Muscle layer of colon (tissue), 2 donors: ENCODE results near the gene NAA40.
A peak's percentile ranks its signal among the peaks of the same experiment; 100 is the strongest.

Experiments
- H3K27ac ChIP-seq: one replicate; pipeline ENCODE4 v1.7.0; 2013; ENCODE audit warnings: low read depth, mild to moderate bottlenecking, low read length, moderate library complexity
- H3K27me3 ChIP-seq, 2 donors: one replicate each; pipeline ENCODE4 v1.7.0; 2013; ENCODE audit warnings: low read length in 2 of 2, mild to moderate bottlenecking in 2 of 2; ENCODE audit not compliant: insufficient read depth in 2 of 2, control insufficient read depth in 1 of 2
- H3K36me3 ChIP-seq: one replicate; pipeline ENCODE4 v1.7.0; 2013; ENCODE audit warnings: mild to moderate bottlenecking, low read length; ENCODE audit not compliant: insufficient read depth
- H3K4me1 ChIP-seq: one replicate; pipeline ENCODE4 v1.7.0; 2013; ENCODE audit warnings: mild to moderate bottlenecking, low read length; ENCODE audit not compliant: insufficient read depth
- H3K4me3 ChIP-seq, 2 donors: one replicate each; pipeline ENCODE4 v1.7.0; 2013; ENCODE audit warnings: low read length in 2 of 2, low read depth in 1 of 2, mild to moderate bottlenecking in 1 of 2, moderate library complexity in 1 of 2
- H3K9ac ChIP-seq: one replicate; pipeline ENCODE4 v1.7.0; 2013; ENCODE audit warnings: low read length
- H3K9me3 ChIP-seq: one replicate; pipeline ENCODE4 v1.7.0; 2013; ENCODE audit warnings: mild to moderate bottlenecking, low read length
- donor health status: abdominal sarcoma.
- donor health status: Adenocarcinoma of cecum.

NAA40 gene

GRCh38 chr11:63920939-63921417 is 17.8 kb upstream of the NAA40 start:
- Histone ChIP-seq H3K9me3 (no peaks in the 10 kb centered on the region), H3K4me3 (no peak overlapping the region), H3K36me3 (no peaks in the 10 kb centered on the region), H3K27me3 (no peaks in the 10 kb centered on the region), H3K4me1 (peaks cover 33% of the 10 kb centered on the region), H3K27ac (no peak overlapping the region), H3K9ac (no peak overlapping the region)

- Histone ChIP-seq H3K9ac (no peak overlapping the region), H3K27me3 (no peaks in the 10 kb centered on the region), H3K9me3 (no peaks in the 10 kb centered on the region), H3K4me3 (no peak overlapping the region), H3K4me1 (peaks cover 25% of the 10 kb centered on the region), H3K36me3 (no peaks in the 10 kb centered on the region), H3K27ac (no peak overlapping the region)
Observed at GRCh38 chr11:63922673-63923192, 16.1 kb upstream of the NAA40 start.

GRCh38 chr11:63923319-63923718 is 15.5 kb upstream of the NAA40 start:
- no peaks in the 10 kb centered on the region for H3K9me3 ChIP-seq
- H3K4me3 ChIP-seq: no peak overlapping the region
- H3K27ac ChIP-seq: no peak overlapping the region
- peaks cover 22% of the 10 kb centered on the region for H3K4me1 ChIP-seq
- H3K36me3 ChIP-seq: no peaks in the 10 kb centered on the region
- H3K9ac ChIP-seq: no peak overlapping the region
- H3K27me3 ChIP-seq: no peaks in the 10 kb centered on the region

- Histone ChIP-seq H3K9me3 (no peaks in the 10 kb centered on the region), H3K27me3 (no peaks in the 10 kb centered on the region), H3K36me3 (no peaks in the 10 kb centered on the region), H3K27ac (no peak overlapping the region), H3K4me1 (no peaks in the 10 kb centered on the region), H3K4me3 (no peak overlapping the region), H3K9ac (no peak overlapping the region)
Observed at GRCh38 chr11:63929616-63930015, 9.2 kb upstream of the NAA40 start.

- H3K36me3 ChIP-seq: no peaks in the 10 kb centered on the region
- no peak overlapping the region for H3K27ac ChIP-seq
- no peak overlapping the region for H3K4me3 ChIP-seq
- H3K9ac ChIP-seq: no peak overlapping the region
- H3K9me3 ChIP-seq: no peaks in the 10 kb centered on the region
- no peaks in the 10 kb centered on the region for H3K27me3 ChIP-seq
- no peaks in the 10 kb centered on the region for H3K4me1 ChIP-seq
Observed at GRCh38 chr11:63931045-63931444, 7.8 kb upstream of the NAA40 start.

- H3K4me3 ChIP-seq: no peak overlapping the region
- H3K4me1 ChIP-seq: no peaks in the 10 kb centered on the region
- H3K27ac ChIP-seq: no peak overlapping the region
- H3K9me3 ChIP-seq: no peaks in the 10 kb centered on the region
- H3K27me3 ChIP-seq: no peaks in the 10 kb centered on the region
- no peaks in the 10 kb centered on the region for H3K36me3 ChIP-seq
- no peak overlapping the region for H3K9ac ChIP-seq
Observed at GRCh38 chr11:63931876-63932275, 6.9 kb upstream of the NAA40 start.

GRCh38 chr11:63933459-63933858 is 5.3 kb upstream of the NAA40 start:
- Histone ChIP-seq H3K27ac (no peak overlapping the region), H3K4me1 (peaks cover 5% of the 10 kb centered on the region), H3K9ac (no peak overlapping the region), H3K9me3 (no peaks in the 10 kb centered on the region), H3K27me3 (no peaks in the 10 kb centered on the region), H3K4me3 (no peak overlapping the region), H3K36me3 (no peaks in the 10 kb centered on the region)

GRCh38 chr11:63937713-63938478 is 906 bp upstream of the NAA40 start:
- Histone ChIP-seq H3K4me1 (peaks cover 5% of the 10 kb centered on the region), H3K4me3 (peak overlapping the region; percentile 38 to 66), H3K36me3 (no peaks in the 10 kb centered on the region), H3K9ac (no peak overlapping the region), H3K27me3 (no peaks in the 10 kb centered on the region), H3K27ac (peak overlapping the region; percentile 44), H3K9me3 (no peaks in the 10 kb centered on the region)

- Histone ChIP-seq H3K36me3 (no peaks in the 10 kb centered on the region), H3K4me3 (peak overlapping the region; percentile 38 to 84), H3K9ac (peak overlapping the region; percentile 54), H3K4me1 (peaks cover 7% of the 10 kb centered on the region), H3K27me3 (no peaks in the 10 kb centered on the region), H3K9me3 (no peaks in the 10 kb centered on the region), H3K27ac (peak overlapping the region; percentile 85)
Observed at GRCh38 chr11:63939397-63939891, 642 bp downstream of the NAA40 start.

- no peak overlapping the region for H3K4me3 ChIP-seq
- no peaks in the 10 kb centered on the region for H3K9me3 ChIP-seq
- no peaks in the 10 kb centered on the region for H3K27me3 ChIP-seq
- H3K9ac ChIP-seq: no peak overlapping the region
- no peak overlapping the region for H3K27ac ChIP-seq
- peaks cover 20% of the 10 kb centered on the region for H3K4me1 ChIP-seq
- no peaks in the 10 kb centered on the region for H3K36me3 ChIP-seq
Observed at GRCh38 chr11:63940786-63941185, 2.0 kb downstream of the NAA40 start.

- peaks cover 4% of the 10 kb centered on the region for H3K36me3 ChIP-seq
- H3K9me3 ChIP-seq: no peaks in the 10 kb centered on the region
- no peaks in the 10 kb centered on the region for H3K27me3 ChIP-seq
- H3K9ac ChIP-seq: no peak overlapping the region
- peaks cover 22% of the 10 kb centered on the region for H3K4me1 ChIP-seq
- no peak overlapping the region for H3K27ac ChIP-seq
- H3K4me3 ChIP-seq: no peak overlapping the region
Observed at GRCh38 chr11:63941901-63942300, 3.1 kb downstream of the NAA40 start.

GRCh38 chr11:63942803-63943202 is 4.0 kb downstream of the NAA40 start:
- Histone ChIP-seq H3K36me3 (peaks cover 9% of the 10 kb centered on the region), H3K4me1 (peaks cover 22% of the 10 kb centered on the region), H3K27ac (no peak overlapping the region), H3K4me3 (no peak overlapping the region), H3K27me3 (no peaks in the 10 kb centered on the region), H3K9ac (no peak overlapping the region), H3K9me3 (no peaks in the 10 kb centered on the region)
